Liver (tissue), 3 donors: ENCODE data around the gene IQSEC1.

Experiments
- RAD21 ChIP-seq, 2 donors: IDR thresholded peaks; 2 replicates each; pipeline ENCODE4 v1.6.1; 2016; ENCODE audit warnings: antibody characterized with exemption in 2 of 2, mild to moderate bottlenecking in 2 of 2
- REST ChIP-seq: IDR thresholded peaks from 2 replicates; pipeline ENCODE4 v1.6.1; 2016; ENCODE audit warnings: antibody characterized with exemption, mild to moderate bottlenecking
- YY1 ChIP-seq: IDR thresholded peaks from 2 replicates; pipeline ENCODE4 v1.6.1; 2016; ENCODE audit warnings: antibody characterized with exemption, mild to moderate bottlenecking
- TF ChIP-seq, protein P1 (sequence below): fragments of 150-350 bp; IDR thresholded peaks from 2 replicates; pipeline ENCODE4 v1.5.1; 2017; ENCODE audit warnings: improper control_type of control experiment, low read depth, low read length; ENCODE audit not compliant: missing input control
- donor health status: healthy.
- donor health status: healthy.

DNA sequence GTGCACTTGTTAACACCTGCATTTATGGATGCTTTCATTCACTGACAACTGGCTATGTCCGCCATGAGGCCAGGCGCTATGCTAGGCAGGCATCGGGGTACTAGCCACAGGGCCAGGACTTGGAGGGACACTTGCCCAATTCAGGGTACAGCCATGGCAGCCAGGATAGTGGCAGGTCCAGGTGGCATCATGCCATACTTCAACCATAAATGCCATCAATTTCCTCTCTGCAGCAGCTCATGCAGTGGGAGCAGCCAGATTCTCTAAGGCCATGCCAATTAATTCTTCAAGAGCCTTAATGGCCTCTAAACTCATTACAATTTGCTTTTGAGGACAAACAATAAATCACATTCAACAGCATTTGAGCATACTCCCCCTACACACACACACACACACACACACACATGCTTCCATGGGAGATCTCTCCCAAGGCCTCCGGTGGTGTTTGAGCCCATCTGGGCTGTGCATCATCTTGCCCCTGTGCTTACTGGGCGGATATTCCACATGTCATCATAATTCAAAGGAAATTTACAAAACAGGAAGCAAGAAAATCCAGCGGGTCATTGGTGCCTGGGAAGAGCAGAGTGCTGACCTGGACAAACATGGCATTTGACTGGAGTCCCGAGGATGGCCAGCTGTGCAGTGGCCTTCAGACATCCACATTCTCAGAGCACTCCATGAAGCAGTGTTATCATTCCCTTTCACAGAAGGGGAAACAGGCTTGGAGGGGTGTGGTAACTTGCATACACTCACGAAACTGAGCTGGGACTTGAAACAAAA lies 109.1 kb downstream of the IQSEC1 start:
- TF ChIP-seq, protein P1, sequence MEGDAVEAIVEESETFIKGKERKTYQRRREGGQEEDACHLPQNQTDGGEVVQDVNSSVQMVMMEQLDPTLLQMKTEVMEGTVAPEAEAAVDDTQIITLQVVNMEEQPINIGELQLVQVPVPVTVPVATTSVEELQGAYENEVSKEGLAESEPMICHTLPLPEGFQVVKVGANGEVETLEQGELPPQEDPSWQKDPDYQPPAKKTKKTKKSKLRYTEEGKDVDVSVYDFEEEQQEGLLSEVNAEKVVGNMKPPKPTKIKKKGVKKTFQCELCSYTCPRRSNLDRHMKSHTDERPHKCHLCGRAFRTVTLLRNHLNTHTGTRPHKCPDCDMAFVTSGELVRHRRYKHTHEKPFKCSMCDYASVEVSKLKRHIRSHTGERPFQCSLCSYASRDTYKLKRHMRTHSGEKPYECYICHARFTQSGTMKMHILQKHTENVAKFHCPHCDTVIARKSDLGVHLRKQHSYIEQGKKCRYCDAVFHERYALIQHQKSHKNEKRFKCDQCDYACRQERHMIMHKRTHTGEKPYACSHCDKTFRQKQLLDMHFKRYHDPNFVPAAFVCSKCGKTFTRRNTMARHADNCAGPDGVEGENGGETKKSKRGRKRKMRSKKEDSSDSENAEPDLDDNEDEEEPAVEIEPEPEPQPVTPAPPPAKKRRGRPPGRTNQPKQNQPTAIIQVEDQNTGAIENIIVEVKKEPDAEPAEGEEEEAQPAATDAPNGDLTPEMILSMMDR, result no peak
- TF ChIP-seq RAD21 (IDR thresholded peaks at IDR 0.05) (no peak), REST (no peak), YY1 (no peak)
